Natural killer cell (primary cell): Measurements from ENCODE around the gene MICALL1. TPM values are rescaled to one million over a fixed set of nuclear protein-coding genes. Genes with fewer than 3 reads are reported as not detected.

Source experiments
- ATAC-seq, 3 donors: fragments of 150-1000 bp in 2 of 3; fragments of 200-7000 bp in 1 of 3; cut with Tn5 transposase; 1 replicate in 1 of 3; 2 replicates in 2 of 3; pipeline ENCODE4 v1.10.0; 2021; ENCODE audit warnings: mild to moderate bottlenecking in 2 of 3, moderate library complexity in 2 of 3
- DNase-seq, 2 donors: peaks; one replicate each; pipeline versions ENCODE4 v3.0.0 to v3.0.0-alpha.2; 2013 to 2021; ENCODE audit warnings: mixed read lengths in 1 of 2
- H3K27ac ChIP-seq: one replicate; pipeline ENCODE4 v1.5.1; 2013; ENCODE audit warnings: mild to moderate bottlenecking, low read length
- H3K27me3 ChIP-seq: one replicate; pipeline ENCODE4 v1.6.1; 2013; ENCODE audit warnings: low read length; ENCODE audit not compliant: control insufficient read depth, insufficient read depth
- H3K36me3 ChIP-seq: one replicate; pipeline ENCODE4 v1.6.1; 2013; ENCODE audit warnings: low read length; ENCODE audit not compliant: control insufficient read depth, insufficient read depth
- H3K4me1 ChIP-seq: one replicate; pipeline ENCODE4 v1.6.1; 2013; ENCODE audit warnings: low read length; ENCODE audit not compliant: control insufficient read depth, insufficient read depth
- H3K4me3 ChIP-seq: one replicate; pipeline ENCODE4 v1.5.1; 2013; ENCODE audit warnings: low read length
- H3K9me3 ChIP-seq: one replicate; pipeline ENCODE4 v1.6.1; 2013; ENCODE audit warnings: low read length; ENCODE audit not compliant: control insufficient read depth, insufficient read depth
- H3K27ac Mint-ChIP-seq, 2 donors: one replicate each; pipeline ENCODE4 v1.8.0; 2022; ENCODE audit warnings: mild to moderate bottlenecking in 2 of 2, mixed read lengths in 2 of 2, moderate library complexity in 1 of 2
- H3K27me3 Mint-ChIP-seq, 2 donors: one replicate each; pipeline ENCODE4 v1.8.0; 2022; ENCODE audit warnings: low read depth in 2 of 2, mixed read lengths in 2 of 2
- H3K36me3 Mint-ChIP-seq: one replicate; pipeline ENCODE4 v1.8.0; 2022; ENCODE audit warnings: mixed read lengths
- H3K4me1 Mint-ChIP-seq, 2 donors: one replicate each; pipeline ENCODE4 v1.8.0; 2022; ENCODE audit warnings: mixed read lengths in 2 of 2
- H3K4me3 Mint-ChIP-seq: one replicate; pipeline ENCODE4 v1.8.0; 2022; ENCODE audit warnings: mild to moderate bottlenecking, moderate library complexity, mixed read lengths
- H3K9me3 Mint-ChIP-seq, 2 donors: one replicate each; pipeline ENCODE4 v1.8.0; 2022; ENCODE audit warnings: mixed read lengths in 2 of 2
- CTCF ChIP-seq: fragments of 200-600 bp; IDR thresholded peaks from one replicate; pipeline ENCODE4 v1.8.0; 2022; ENCODE audit warnings: antibody characterized with exemption
- WGBS: methylation state at CpG from one replicate; pipeline ENCODE4 v1.1.7; 2013; ENCODE audit warnings: missing lambda C conversion rate; ENCODE audit not compliant: insufficient coverage; 5-methylcytosine and 5-hydroxymethylcytosine counted together
- intact Hi-C: fragments of 100-400 bp; cut with micrococcal nuclease; formaldehyde crosslinking; loops from one replicate; pipeline ENCODE4 v1.14.2; 2022
- total RNA-seq, 4 donors: library from RNA; stranded (reverse); fragments of 120-200 nt in 1 of 4; gene quantifications; one replicate each; pipeline versions ENCODE4 v1.2.3 to v1.2.4, GENCODE V29; 2013 to 2022

MICALL1 gene
- total RNA-seq, 3 donors from 2014 or later (not counting 1 experiment from before 2014, with no cell fraction given) = 24.6 to 34.3 (median 32.4) TPM

GRCh38 chr22:37887584-37888378 lies 18.3 kb upstream of the MICALL1 start:
- Histone ChIP-seq H3K27ac (no peak overlapping the region), H3K4me1 (no peaks in the 10 kb centered on the region), H3K4me3 (no peak overlapping the region), H3K9me3 (no peaks in the 10 kb centered on the region), H3K36me3 (peaks cover 38% of the 10 kb centered on the region), H3K27me3 (no peaks in the 10 kb centered on the region)
- peaks cover 0 to 12% of the 10 kb centered on the region in 2 donors for H3K4me1 Mint-ChIP-seq
- H3K4me3 Mint-ChIP-seq = no peak overlapping the region
- WGBS = 91% methylated on average over 5 of the region's 6 CpGs
- TF ChIP-seq CTCF = no peak
- H3K27ac Mint-ChIP-seq = peak overlapping the region in 1 of 2 donors; percentile 56
- intact Hi-C loops = no loop called here
- DNase-seq (peak in 1 of 2 donors; percentile 25), ATAC-seq (no peak)
- H3K9me3 Mint-ChIP-seq = no peaks in the 10 kb centered on the region
- no peaks in the 10 kb centered on the region for H3K27me3 Mint-ChIP-seq
- H3K36me3 Mint-ChIP-seq = no peaks in the 10 kb centered on the region

- Mint-ChIP-seq H3K27me3 (no peaks in the 10 kb centered on the region), H3K36me3 (no peaks in the 10 kb centered on the region), H3K9me3 (no peaks in the 10 kb centered on the region), H3K27ac (peak overlapping the region in 1 of 2 donors; percentile 4), H3K4me1 (peaks cover 8 to 20% of the 10 kb centered on the region in 2 donors), H3K4me3 (no peak overlapping the region)
- Histone ChIP-seq H3K27ac (no peak overlapping the region), H3K4me3 (no peak overlapping the region), H3K9me3 (no peaks in the 10 kb centered on the region), H3K36me3 (peaks cover 24% of the 10 kb centered on the region), H3K27me3 (no peaks in the 10 kb centered on the region), H3K4me1 (peaks cover 20% of the 10 kb centered on the region)
- no peak for ATAC-seq
- no peak for TF ChIP-seq CTCF
- DNase-seq = no peak
- intact Hi-C loops = no loop called here
- WGBS = 95% methylated on average over 3 of the region's 3 CpGs
Observed at GRCh38 chr22:37891926-37892325, 14.2 kb upstream of the MICALL1 start.

- Histone ChIP-seq H3K9me3 (no peaks in the 10 kb centered on the region), H3K27ac (no peak overlapping the region), H3K4me1 (peaks cover 25% of the 10 kb centered on the region), H3K4me3 (no peak overlapping the region), H3K27me3 (no peaks in the 10 kb centered on the region), H3K36me3 (peaks cover 21% of the 10 kb centered on the region)
- H3K4me3 Mint-ChIP-seq = no peak overlapping the region
- no peak for DNase-seq
- intact Hi-C loops = no loop called here
- 96% methylated on average over 7 of the region's 7 CpGs for WGBS
- H3K36me3 Mint-ChIP-seq = no peaks in the 10 kb centered on the region
- H3K27ac Mint-ChIP-seq = peak overlapping the region in 1 of 2 donors; percentile 50
- ATAC-seq = no peak
- H3K9me3 Mint-ChIP-seq = no peaks in the 10 kb centered on the region
- TF ChIP-seq CTCF = no peak
- peaks cover 10 to 21% of the 10 kb centered on the region in 2 donors for H3K4me1 Mint-ChIP-seq
- H3K27me3 Mint-ChIP-seq = no peaks in the 10 kb centered on the region
Observed at GRCh38 chr22:37892566-37893335, 13.3 kb upstream of the MICALL1 start.
